ENCODE results near the gene ZNF425. TPM values are rescaled to one million over a fixed set of nuclear protein-coding genes. Genes with fewer than 3 reads are reported as not detected.

The ZNF425 gene
- total RNA-seq, 1 donor from 2014 or later: 1.4 TPM

GRCh38 chr7:149126662-149127266, 640 bp upstream of the ZNF425 start:
- DNase-seq: peak; percentile 90

DNA sequence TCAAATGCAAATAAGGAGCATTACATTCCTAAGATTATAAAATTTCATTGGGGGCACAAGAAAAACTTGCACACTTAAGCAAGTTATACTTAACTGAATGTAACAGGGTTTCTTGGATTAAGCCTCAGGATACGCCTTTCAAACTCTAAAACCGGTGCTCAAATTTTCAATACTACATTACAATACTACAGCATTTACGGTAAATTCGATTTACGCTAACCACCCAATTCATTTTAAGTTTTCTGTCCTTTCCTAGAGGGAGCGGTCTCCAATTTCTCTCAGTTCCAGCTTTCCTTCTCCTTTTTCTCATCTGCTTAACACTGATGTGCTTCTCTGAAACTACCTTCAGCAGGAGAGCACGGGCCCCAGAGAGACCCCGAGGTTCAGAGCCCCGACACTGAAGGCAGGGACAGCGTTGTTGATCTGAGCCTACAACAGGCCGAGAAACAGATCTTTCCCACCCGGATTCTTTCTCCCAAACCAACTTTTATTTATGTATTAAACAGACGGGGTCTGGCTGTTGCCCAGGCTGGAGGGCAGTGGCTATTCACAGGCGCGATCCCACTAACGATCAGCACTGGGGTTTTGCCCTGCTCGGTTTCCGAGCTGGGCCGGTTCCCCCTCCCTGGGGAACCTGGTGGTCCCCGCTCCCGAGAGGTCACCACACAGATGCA, 798 bp downstream of the ZNF425 start:
- H3K4me3 ChIP-seq: peak overlapping the region; percentile 98
- ATAC-seq: no peak
- intact Hi-C loops (cut with DNase I): no loop called here

More at GRCh38 chr7:149126662-149127266, 640 bp upstream of the ZNF425 start:
- Histone ChIP-seq H3K27ac (peak overlapping the region; percentile 96), H3K27me3 (no peaks in the 10 kb centered on the region), H3K9me3 (peaks cover 8% of the 10 kb centered on the region), H3K4me1 (peaks cover 17% of the 10 kb centered on the region), H3K36me3 (peaks cover 17% of the 10 kb centered on the region), H3K4me3 (peak overlapping the region; percentile 98)
- intact Hi-C loops (cut with DNase I): no loop called here
- TF ChIP-seq, protein P1, sequence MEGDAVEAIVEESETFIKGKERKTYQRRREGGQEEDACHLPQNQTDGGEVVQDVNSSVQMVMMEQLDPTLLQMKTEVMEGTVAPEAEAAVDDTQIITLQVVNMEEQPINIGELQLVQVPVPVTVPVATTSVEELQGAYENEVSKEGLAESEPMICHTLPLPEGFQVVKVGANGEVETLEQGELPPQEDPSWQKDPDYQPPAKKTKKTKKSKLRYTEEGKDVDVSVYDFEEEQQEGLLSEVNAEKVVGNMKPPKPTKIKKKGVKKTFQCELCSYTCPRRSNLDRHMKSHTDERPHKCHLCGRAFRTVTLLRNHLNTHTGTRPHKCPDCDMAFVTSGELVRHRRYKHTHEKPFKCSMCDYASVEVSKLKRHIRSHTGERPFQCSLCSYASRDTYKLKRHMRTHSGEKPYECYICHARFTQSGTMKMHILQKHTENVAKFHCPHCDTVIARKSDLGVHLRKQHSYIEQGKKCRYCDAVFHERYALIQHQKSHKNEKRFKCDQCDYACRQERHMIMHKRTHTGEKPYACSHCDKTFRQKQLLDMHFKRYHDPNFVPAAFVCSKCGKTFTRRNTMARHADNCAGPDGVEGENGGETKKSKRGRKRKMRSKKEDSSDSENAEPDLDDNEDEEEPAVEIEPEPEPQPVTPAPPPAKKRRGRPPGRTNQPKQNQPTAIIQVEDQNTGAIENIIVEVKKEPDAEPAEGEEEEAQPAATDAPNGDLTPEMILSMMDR (IDR thresholded peaks at IDR 0.05): no peak
- ATAC-seq: peak; percentile 84

GRCh38 chr7:149109969-149110368, 16.2 kb downstream of the ZNF425 start:
- intact Hi-C loops (cut with DNase I): no loop called here

More for the DNA sequence above, 798 bp downstream of the ZNF425 start:
- H3K27me3 ChIP-seq: no peaks in the 10 kb centered on the region
- H3K36me3 ChIP-seq: peaks cover 9% of the 10 kb centered on the region
- no peaks in the 10 kb centered on the region for H3K9me3 ChIP-seq
- H3K4me1 ChIP-seq: peaks cover 17% of the 10 kb centered on the region
- peak overlapping the region; percentile 96 for H3K27ac ChIP-seq
- DNase-seq: no peak
- TF ChIP-seq, protein P1 (IDR thresholded peaks at IDR 0.05): no peak

GRCh38 chr7:149104749-149105148, 21.4 kb downstream of the ZNF425 start:
- peak; percentile 50 for DNase-seq
- no peaks in the 10 kb centered on the region for H3K9me3 ChIP-seq

More at GRCh38 chr7:149109969-149110368, 16.2 kb downstream of the ZNF425 start:
- ATAC-seq: no peak
- Histone ChIP-seq H3K9me3 (no peaks in the 10 kb centered on the region), H3K27ac (no peak overlapping the region), H3K36me3 (no peaks in the 10 kb centered on the region), H3K27me3 (no peaks in the 10 kb centered on the region), H3K4me1 (no peaks in the 10 kb centered on the region), H3K4me3 (no peak overlapping the region)
- no peak for DNase-seq
- TF ChIP-seq, protein P1 (IDR thresholded peaks at IDR 0.05): no peak

DNA sequence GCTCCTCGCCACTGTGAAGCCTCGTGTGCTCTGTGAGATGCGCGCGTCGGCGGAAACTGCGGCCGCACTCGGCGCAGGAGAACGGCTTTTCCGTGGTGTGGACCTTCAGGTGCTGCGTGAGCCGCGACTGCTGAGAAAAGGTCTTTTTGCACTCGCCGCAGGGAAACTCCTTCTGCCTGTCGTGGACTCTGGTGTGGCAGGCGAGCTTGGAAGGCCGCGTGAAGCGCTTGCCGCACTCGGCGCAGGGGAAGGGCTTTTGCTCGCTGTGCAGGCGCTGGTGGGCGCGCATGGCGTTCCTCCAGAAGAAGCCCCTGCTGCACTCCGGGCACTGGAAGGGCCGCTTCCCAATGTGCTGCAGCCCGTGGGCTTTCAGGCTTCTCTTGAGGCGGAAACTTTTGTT, 21.9 kb downstream of the ZNF425 start:
- TF ChIP-seq, protein P1 (IDR thresholded peaks at IDR 0.05): no peak
- Histone ChIP-seq H3K4me1 (no peaks in the 10 kb centered on the region), H3K4me3 (no peak overlapping the region), H3K9me3 (no peaks in the 10 kb centered on the region), H3K36me3 (no peaks in the 10 kb centered on the region), H3K27me3 (no peaks in the 10 kb centered on the region), H3K27ac (no peak overlapping the region)
- DNase-seq: peak; percentile 53
- intact Hi-C loops (cut with DNase I): no loop called here
- ATAC-seq: no peak

More at GRCh38 chr7:149104749-149105148, 21.4 kb downstream of the ZNF425 start:
- no peak overlapping the region for H3K27ac ChIP-seq
- ATAC-seq: peak; percentile 24
- no peaks in the 10 kb centered on the region for H3K4me1 ChIP-seq
- H3K4me3 ChIP-seq: no peak overlapping the region
- H3K36me3 ChIP-seq: no peaks in the 10 kb centered on the region
- TF ChIP-seq, protein P1 (IDR thresholded peaks at IDR 0.05): no peak
- no peaks in the 10 kb centered on the region for H3K27me3 ChIP-seq
- intact Hi-C loops (cut with DNase I): no loop called here

Measured in upper lobe of right lung (tissue), 1 donor.